RWPE1 (cell line): Measurements from ENCODE around the gene GBP3.
"Not testable (repeated sequence)": the region's sequence is repeated elsewhere in the genome, so short reads cannot be mapped to it uniquely, and the experiment has no call there.

Source experiments
- CTCF ChIA-PET: fragments of 350-600 bp; sonication (Branson Sonifier 250); formaldehyde crosslinking; extraction: SDS; loops from one replicate; lab custom pipeline; 2021; lab: Yijun Ruan, JAX
- POLR2A ChIA-PET: fragments of 400-600 bp; formaldehyde crosslinking; extraction: SDS; loops from one replicate; lab custom pipeline; 2020; ENCODE audit warnings: antibody characterized with exemption; ENCODE audit not compliant: low non-redundant PET; lab: Yijun Ruan, JAX
- DNase-seq: peaks from one replicate; pipeline ENCODE4 v3.0.0; 2012; ENCODE audit warnings: low spot score
- H3K27ac ChIP-seq: fragments of 450-650 bp; 2 replicates; pipeline ENCODE4 v1.5.1; 2017
- TF ChIP-seq, protein P1 (sequence below): fragments of 450-650 bp; conservative IDR thresholded peaks from 2 replicates; pipeline ENCODE4 v1.5.1; 2017; ENCODE audit warnings: low read depth, mild to moderate bottlenecking

GBP3 gene

DNA sequence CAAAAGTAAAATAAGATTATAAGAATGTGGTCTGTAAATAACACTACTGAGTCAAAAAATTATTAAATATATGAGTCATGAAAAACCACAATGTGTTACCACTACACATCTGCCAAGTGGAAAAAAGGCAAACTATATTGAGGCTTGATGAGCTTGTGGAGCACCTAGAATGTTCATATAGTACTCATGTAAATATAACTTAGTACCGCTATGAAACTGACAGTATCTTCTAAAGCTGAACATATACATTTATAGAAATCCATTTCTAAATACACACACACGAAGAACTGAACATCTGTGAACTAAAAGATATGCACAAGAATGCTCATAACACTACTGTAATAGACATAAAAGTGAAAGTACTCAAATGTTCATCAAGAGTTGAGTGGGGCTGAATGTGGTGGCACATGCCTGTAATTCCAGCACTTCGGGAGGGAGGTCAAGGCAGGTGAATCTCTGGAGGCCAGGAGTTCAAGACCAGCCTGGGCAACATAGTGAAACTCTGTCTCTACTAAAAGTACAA is 18.5 kb upstream of the GBP3 start:
- ChIA-PET CTCF (no interaction called here), POLR2A (no interaction called here)
- no peak overlapping the region for H3K27ac ChIP-seq
- TF ChIP-seq, protein P1, sequence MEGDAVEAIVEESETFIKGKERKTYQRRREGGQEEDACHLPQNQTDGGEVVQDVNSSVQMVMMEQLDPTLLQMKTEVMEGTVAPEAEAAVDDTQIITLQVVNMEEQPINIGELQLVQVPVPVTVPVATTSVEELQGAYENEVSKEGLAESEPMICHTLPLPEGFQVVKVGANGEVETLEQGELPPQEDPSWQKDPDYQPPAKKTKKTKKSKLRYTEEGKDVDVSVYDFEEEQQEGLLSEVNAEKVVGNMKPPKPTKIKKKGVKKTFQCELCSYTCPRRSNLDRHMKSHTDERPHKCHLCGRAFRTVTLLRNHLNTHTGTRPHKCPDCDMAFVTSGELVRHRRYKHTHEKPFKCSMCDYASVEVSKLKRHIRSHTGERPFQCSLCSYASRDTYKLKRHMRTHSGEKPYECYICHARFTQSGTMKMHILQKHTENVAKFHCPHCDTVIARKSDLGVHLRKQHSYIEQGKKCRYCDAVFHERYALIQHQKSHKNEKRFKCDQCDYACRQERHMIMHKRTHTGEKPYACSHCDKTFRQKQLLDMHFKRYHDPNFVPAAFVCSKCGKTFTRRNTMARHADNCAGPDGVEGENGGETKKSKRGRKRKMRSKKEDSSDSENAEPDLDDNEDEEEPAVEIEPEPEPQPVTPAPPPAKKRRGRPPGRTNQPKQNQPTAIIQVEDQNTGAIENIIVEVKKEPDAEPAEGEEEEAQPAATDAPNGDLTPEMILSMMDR = no peak
- peak; percentile 27 for DNase-seq

GRCh38 chr1:89040315-89040626 is 17.6 kb upstream of the GBP3 start:
- ChIA-PET POLR2A (no interaction called here), CTCF (no interaction called here)
- DNase-seq = no peak
- no peak overlapping the region for H3K27ac ChIP-seq
- TF ChIP-seq, protein P1 = no peak

- TF ChIP-seq, protein P1 = no peak
- CTCF ChIA-PET = no interaction called here
- POLR2A ChIA-PET = no interaction called here
- no peak overlapping the region for H3K27ac ChIP-seq
- DNase-seq = no peak
Observed at GRCh38 chr1:89037186-89037585, 14.5 kb upstream of the GBP3 start.

DNA sequence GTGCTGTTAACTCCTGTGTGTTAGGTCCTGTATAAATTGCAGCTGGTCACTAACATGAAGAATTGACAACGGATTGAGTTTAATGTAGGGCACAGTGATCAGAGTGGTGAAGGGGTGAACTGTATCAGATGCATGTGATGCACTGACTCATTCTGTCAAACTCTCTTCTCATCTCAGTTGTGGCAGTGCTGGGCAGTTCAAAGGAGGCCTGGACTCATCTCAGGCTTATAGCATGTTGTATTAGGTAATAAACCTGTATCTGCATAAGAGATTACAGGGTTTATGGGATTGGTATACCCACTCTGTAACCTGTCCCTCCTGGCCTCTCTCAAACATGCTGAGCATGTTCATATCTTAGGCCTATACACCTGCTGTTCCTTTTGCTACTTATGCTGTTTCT is 12.4 kb upstream of the GBP3 start:
- TF ChIP-seq, protein P1 = no peak
- DNase-seq = no peak
- H3K27ac ChIP-seq = no peak overlapping the region
- ChIA-PET POLR2A (no interaction called here), CTCF (no interaction called here)

GRCh38 chr1:89034004-89034403 is 11.3 kb upstream of the GBP3 start:
- H3K27ac ChIP-seq, POLR2A ChIA-PET, DNase-seq: not testable (repeated sequence)
- CTCF ChIA-PET = interaction anchor here (0.6 to 0.7 kb wide), 2 partner anchors 9 to 324 kb away, joined by 3 read pairs; no protein-coding TSS in a partner anchor

DNA sequence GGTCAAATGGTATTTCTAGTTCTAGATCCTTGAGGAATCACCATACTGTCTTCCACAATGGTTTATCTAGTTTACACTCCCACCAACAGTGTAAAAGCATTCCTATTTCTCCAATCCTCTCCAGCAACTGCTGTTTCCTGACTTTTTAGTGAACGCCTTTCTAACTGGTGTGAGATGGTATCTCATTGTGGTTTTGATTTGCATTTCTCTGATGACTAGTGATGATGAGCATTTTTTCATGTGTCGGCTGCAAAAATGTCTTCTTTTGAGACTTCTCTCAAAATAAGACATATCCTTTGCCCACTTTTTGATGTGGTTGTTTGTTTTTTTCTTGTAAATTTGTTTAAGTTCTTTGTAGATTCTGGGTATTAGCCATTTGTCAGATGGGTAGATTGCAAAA is 6.4 kb upstream of the GBP3 start:
- H3K27ac ChIP-seq, CTCF ChIA-PET, DNase-seq, POLR2A ChIA-PET: not testable (repeated sequence)

- no peak for DNase-seq
- H3K27ac ChIP-seq = no peak overlapping the region
- CTCF ChIA-PET = no interaction called here
- TF ChIP-seq, protein P1 = no peak
- POLR2A ChIA-PET = no interaction called here
Observed at GRCh38 chr1:89025928-89026327, 3.3 kb upstream of the GBP3 start.

- ChIA-PET CTCF (interaction anchor here (0.5 to 0.8 kb wide), 3 partner anchors 124 to 1582 kb away, joined by 3 to 4 read pairs (median 3); no protein-coding TSS in a partner anchor), POLR2A (no interaction called here)
- H3K27ac ChIP-seq = no peak overlapping the region
- DNase-seq = no peak
- TF ChIP-seq, protein P1 = no peak
Observed at GRCh38 chr1:89023026-89023425, 360 bp upstream of the GBP3 start.

- H3K27ac ChIP-seq, POLR2A ChIA-PET, CTCF ChIA-PET, DNase-seq: not testable (repeated sequence)
Observed at GRCh38 chr1:89018318-89018717, 4.3 kb downstream of the GBP3 start.
